ENCODE results near the gene CDON.
"Not testable (repeated sequence)": the region's sequence is repeated elsewhere in the genome, so short reads cannot be mapped to it uniquely, and the experiment has no call there.

The CDON gene

GRCh38 chr11:126039485-126040271, 23.0 kb downstream of the CDON start:
- DNase-seq: no peak

DNA sequence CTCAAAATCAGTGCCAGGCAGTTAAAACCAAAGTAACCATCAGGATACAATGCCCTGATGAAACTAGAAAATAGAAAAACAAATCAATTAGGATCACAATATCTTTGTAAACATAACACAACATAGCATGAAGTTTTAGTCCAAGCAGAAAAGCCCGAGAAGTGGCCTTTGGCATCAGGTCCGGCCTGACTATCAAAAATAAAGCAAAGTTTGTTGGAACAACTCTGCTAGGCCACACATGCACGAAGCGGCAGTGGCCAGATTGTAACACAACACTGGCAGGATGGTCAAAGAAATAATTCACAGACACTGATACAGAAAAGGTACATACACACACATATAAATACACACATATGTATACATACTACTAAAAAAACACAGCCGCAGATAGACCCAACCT, 26.9 kb downstream of the CDON start:
- DNase-seq: no peak

DNA sequence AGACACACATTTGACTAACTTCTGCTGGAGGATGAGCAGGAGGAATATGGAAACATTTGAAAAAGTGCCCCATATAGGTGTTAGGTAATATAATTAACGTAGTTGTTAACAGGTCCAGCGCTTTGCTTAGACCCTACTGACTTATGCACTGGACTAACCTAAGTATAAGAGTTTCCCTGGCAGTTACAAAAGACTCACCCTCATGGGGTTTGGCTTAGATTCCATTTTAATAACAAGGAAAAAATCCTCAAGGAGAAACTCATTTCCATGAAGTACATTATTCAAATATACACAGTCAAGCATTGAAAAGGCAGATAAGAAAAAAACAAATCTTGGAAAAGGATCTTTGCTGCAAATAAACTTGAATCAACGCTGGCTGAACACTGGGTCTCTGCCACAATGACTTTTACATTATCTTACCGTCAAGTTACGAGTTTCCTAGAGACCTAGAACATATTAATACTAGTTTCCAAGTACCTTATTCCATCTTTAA, 27.7 kb downstream of the CDON start:
- DNase-seq: no peak

DNA sequence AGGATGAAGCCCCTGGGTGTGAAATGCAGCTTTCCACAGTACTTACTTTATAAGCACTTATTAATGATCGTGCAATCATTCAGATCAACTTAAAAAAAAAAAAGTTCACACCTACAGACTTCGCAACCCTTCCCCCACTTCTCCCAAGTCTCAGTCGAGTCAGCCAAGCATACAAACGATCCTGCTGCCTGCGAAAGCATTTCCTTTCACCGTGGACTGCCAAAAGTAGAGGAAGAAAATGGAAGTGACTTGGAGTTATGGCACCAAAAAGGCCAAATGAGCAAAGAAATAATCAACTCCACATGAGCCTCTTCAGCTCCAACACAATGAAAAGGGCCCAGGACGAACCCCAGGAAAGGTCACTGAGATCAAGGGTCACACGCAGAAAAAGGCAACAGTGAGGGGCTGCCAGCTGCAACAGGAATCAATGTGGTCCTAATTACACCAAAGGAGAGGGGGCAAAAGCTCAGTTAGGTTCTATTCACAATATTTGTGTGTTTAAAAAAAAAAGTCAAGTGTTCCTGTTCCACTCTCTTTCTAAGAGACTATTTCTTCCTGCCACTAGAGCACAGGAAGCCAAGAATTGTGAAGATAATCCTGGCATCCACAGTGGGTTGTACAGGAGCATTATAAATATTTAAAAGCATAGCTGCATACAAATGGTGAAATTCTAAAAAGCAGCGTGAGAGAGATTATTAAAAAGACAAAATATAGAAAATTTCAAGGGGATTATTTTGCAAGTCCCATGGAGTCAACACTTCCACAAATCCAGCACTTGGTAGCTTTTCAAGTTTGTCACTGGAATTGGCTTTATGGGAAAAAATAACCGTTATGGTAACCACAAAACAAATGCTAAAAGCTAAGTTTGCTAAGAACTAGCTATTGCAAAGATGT, 28.4 kb downstream of the CDON start:
- no peak for DNase-seq

DNA sequence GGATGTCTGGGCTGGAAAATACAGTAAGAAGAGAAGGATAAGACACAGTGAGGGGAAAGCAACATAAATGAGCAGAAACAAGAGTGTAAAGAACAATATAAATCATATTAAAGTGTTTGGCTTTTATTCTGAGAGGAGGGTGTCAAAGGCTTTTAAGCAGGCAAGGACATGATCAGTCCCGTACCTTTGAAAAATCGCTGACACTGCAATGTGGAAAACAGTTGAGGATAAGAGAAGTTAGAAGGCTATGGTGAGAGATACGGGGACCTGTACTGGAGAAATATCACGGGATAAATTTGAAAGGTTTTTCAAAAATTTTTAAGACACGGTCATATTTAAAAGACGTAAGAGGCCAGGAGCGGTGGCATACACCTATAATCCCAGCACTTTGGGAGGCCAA, 30.3 kb downstream of the CDON start:
- no peak for DNase-seq

DNA sequence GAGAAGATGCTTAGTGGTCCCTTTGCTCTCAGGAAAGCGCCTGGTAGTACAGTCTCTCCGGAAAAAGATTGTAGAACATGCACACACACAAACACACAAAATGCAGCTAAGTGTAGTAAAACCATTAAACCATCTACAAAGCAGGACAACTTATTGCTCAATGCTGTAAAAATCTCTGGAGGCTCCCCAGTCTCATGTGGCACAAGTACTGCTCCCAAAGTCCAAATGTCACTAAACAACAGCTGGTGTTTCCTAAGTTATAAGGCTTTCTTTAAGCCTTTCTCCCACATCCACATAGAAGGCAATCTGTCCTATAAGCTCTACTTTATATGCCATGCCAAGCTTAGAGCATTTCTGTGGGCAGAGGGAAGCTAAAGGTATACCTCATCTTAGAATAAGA, 32.9 kb downstream of the CDON start:
- DNase-seq: no peak

DNA sequence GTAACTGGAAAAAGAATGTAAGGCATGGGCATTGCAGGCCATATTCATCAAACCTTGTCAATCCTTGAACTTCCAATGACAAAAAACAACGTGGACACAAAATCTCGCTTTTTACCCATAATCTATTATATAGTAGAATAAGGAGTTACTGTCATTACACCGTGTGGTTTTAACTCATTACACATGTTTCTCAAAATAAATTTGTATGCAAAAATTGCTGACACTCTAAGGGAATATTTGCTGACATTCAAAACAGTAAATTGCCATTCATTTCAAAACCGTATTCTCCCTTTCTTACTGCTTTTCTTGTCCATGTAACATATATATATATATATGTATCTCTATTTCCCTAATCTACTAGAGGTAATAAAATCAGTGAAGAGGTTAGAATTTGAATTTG, 33.4 kb downstream of the CDON start:
- DNase-seq: no peak

- not testable (repeated sequence) for DNase-seq
Observed at GRCh38 chr11:126028534-126028933, 34.1 kb downstream of the CDON start.

GRCh38 chr11:126026579-126026978, 36.1 kb downstream of the CDON start:
- no peak for DNase-seq

GRCh38 chr11:126025822-126026221, 36.8 kb downstream of the CDON start:
- DNase-seq: no peak

- DNase-seq: no peak
Observed at GRCh38 chr11:126024123-126024522, 38.5 kb downstream of the CDON start.

GRCh38 chr11:126012852-126013251, 49.8 kb downstream of the CDON start:
- DNase-seq: no peak

GRCh38 chr11:126011754-126012153, 50.9 kb downstream of the CDON start:
- no peak for DNase-seq

- peak in 1 of 3 experiments; percentile 18 for DNase-seq
Observed at GRCh38 chr11:126011265-126011664, 51.4 kb downstream of the CDON start.

GRCh38 chr11:126008956-126009355, 53.7 kb downstream of the CDON start:
- no peak for DNase-seq

- DNase-seq: peak in 1 of 3 experiments; percentile 9
Observed at GRCh38 chr11:126007238-126007637, 55.4 kb downstream of the CDON start.

DNA sequence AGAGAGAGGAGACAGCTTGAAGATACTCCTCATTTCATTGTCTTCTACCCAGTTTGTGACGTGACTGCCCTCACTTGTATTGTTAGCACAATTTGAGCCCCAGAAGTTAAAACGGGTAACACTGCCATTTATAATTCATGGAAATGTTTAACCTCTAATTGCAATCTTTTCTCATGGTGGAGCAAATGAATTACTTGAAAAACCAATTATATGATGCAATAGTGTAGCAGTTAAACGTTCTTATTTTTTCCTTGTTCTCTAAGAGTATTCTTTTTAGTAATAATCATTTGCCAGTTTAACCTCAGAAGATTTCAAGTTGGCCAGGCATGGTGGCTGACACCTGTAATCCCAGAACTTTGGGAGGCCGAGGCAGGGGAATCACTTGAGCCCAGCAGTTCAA, 56.6 kb downstream of the CDON start:
- DNase-seq: no peak

GRCh38 chr11:126002181-126002580, 60.5 kb downstream of the CDON start:
- no peak for DNase-seq

- no peak for DNase-seq
Observed at GRCh38 chr11:125999234-125999880, 63.3 kb downstream of the CDON start.

- DNase-seq: no peak
Observed at GRCh38 chr11:125998267-125998666, 64.4 kb downstream of the CDON start.

DNA sequence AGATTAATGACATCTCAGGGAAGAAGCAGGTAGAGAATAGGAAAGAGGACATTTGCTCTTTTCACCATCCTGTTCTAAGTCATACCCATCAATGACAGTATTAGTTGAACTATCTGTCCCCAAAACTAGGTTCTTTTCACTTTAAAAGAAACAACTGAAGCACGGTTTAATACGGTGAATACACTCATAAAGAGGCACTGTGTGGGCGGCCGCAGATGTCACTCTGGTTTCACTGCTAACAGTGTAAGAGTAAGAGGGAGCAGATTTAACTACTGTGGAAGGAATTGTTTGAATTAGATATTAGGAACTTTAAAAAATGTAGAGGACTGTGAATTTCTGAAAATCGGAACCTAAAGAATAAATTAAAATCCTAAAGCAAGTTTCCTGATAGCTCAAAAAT, 67.4 kb downstream of the CDON start:
- DNase-seq: no peak

- DNase-seq: no peak
Observed at GRCh38 chr11:125994509-125994908, 68.2 kb downstream of the CDON start.

- no peak for DNase-seq
Observed at GRCh38 chr11:125992893-125993292, 69.8 kb downstream of the CDON start.
